HG02759 (cell line): ENCODE measurements around the gene BMP8B.
"Not testable (repeated sequence)": the region's sequence is repeated elsewhere in the genome, so short reads cannot be mapped to it uniquely, and the experiment has no call there.

Source experiments
- ATAC-seq: cut with Tn5 transposase; IDR thresholded peaks from one replicate; pipeline ENCODE4 v1.9.1; 2021; ENCODE audit warnings: mild to moderate bottlenecking, moderate library complexity; ENCODE audit not compliant: unreplicated experiment

Gene BMP8B

GRCh38 chr1:39816415-39817090 is 27.9 kb upstream of the BMP8B start:
- ATAC-seq: peak; percentile 56

- no peak for ATAC-seq
Measured at GRCh38 chr1:39812913-39813312, 24.2 kb upstream of the BMP8B start.

- ATAC-seq: no peak
Measured at GRCh38 chr1:39808784-39809517, 20.3 kb upstream of the BMP8B start.

- ATAC-seq: no peak
Measured at GRCh38 chr1:39805385-39805784, 16.7 kb upstream of the BMP8B start.

GRCh38 chr1:39802496-39803260 is 14.0 kb upstream of the BMP8B start:
- ATAC-seq: no peak

GRCh38 chr1:39800471-39800835 is 11.8 kb upstream of the BMP8B start:
- no peak for ATAC-seq

GRCh38 chr1:39799770-39800470 is 11.3 kb upstream of the BMP8B start:
- peak; percentile 43 for ATAC-seq

- ATAC-seq: peak; percentile 95
Measured at GRCh38 chr1:39798859-39799769, 10.4 kb upstream of the BMP8B start.

- no peak for ATAC-seq
Measured at GRCh38 chr1:39795651-39796050, 7.0 kb upstream of the BMP8B start.

GRCh38 chr1:39791838-39792237 is 3.2 kb upstream of the BMP8B start:
- ATAC-seq: no peak

GRCh38 chr1:39789571-39790110 is 976 bp upstream of the BMP8B start:
- ATAC-seq: no peak

GRCh38 chr1:39788426-39788757 is 273 bp downstream of the BMP8B start:
- ATAC-seq: peak; percentile 31

- ATAC-seq: not testable (repeated sequence)
Measured at GRCh38 chr1:39787964-39788363, 701 bp downstream of the BMP8B start.

GRCh38 chr1:39787468-39787867 is 1.2 kb downstream of the BMP8B start:
- no peak for ATAC-seq

- ATAC-seq: not testable (repeated sequence)
Measured at GRCh38 chr1:39787108-39787375, 1.6 kb downstream of the BMP8B start.

- ATAC-seq: not testable (repeated sequence)
Measured at GRCh38 chr1:39786303-39787107, 2.2 kb downstream of the BMP8B start.

- not testable (repeated sequence) for ATAC-seq
Measured at GRCh38 chr1:39782685-39783084, 6.0 kb downstream of the BMP8B start.

- ATAC-seq: no peak
Measured at GRCh38 chr1:39782103-39782502, 6.6 kb downstream of the BMP8B start.

GRCh38 chr1:39781349-39781715 is 7.3 kb downstream of the BMP8B start:
- ATAC-seq: no peak
